ENCODE data around the gene C17orf113. TPM values are rescaled to one million over a fixed set of nuclear protein-coding genes. Genes with fewer than 3 reads are reported as not detected.
A peak's percentile ranks its signal among the peaks of the same experiment; 100 is the strongest.

Gene C17orf113
- total and polyA plus RNA-seq, 2 of the 4 experiments (the other 2 are of a cell fraction) = under 0.01 to 0.03 TPM

- Histone ChIP-seq H3K27me3 (ENCODE audit: control insufficient read depth, insufficient read depth, low read length) (no peaks in the 10 kb centered on the region), H2AFZ (replicated peaks; ENCODE audit: low read length, poor library complexity) (no peak overlapping the region), H3K56ac (ENCODE audit: extremely low read depth, insufficient read depth, low read length) (no peak overlapping the region), H3K4me2 (ENCODE audit: low read depth, low read length) (no peak overlapping the region), H3K14ac (replicated peaks; ENCODE audit: low read depth, low read length) (no peak overlapping the region), H3K4ac (ENCODE audit: low read depth, low read length) (no peak overlapping the region), H2BK20ac (ENCODE audit: low read depth, low read length) (no peak overlapping the region), H3K79me1 (ENCODE audit: low read depth in 1 of 2, low read length in 2 of 2) (peaks cover 37 to 74% of the 10 kb centered on the region in 2 experiments), H3K9ac (ENCODE audit: low read depth, low read length) (no peak overlapping the region), H3K23ac (ENCODE audit: low read depth, low read length) (no peak overlapping the region), H2BK5ac (ENCODE audit: low read depth, low read length, poor library complexity, severe bottlenecking) (no peak overlapping the region), H3K36me3 (ENCODE audit: control insufficient read depth, insufficient read depth, low read length) (peaks cover 49% of the 10 kb centered on the region), H4K5ac (ENCODE audit: low read depth, low read length) (no peak overlapping the region), H4K91ac (ENCODE audit: insufficient read depth, low read depth, low read length) (no peak overlapping the region), H3K4me1 (ENCODE audit: control insufficient read depth, insufficient read depth, low read length) (peaks cover 9% of the 10 kb centered on the region), H2AK5ac (ENCODE audit: low read depth, low read length) (no peak overlapping the region), H3K27ac (ENCODE audit: insufficient read depth, low read length) (no peak overlapping the region), H2BK15ac (ENCODE audit: low read depth, low read length) (no peak overlapping the region), H3K9me3 (ENCODE audit: control insufficient read depth, insufficient read depth, low read length) (no peaks in the 10 kb centered on the region), H4K8ac (ENCODE audit: low read depth in 2 of 2, low read length in 2 of 2) (no peak overlapping the region), H3K9me1 (ENCODE audit: insufficient read depth, low read length) (peaks cover 16% of the 10 kb centered on the region), H3K18ac (ENCODE audit: low read depth, low read length) (no peak overlapping the region), H3K4me3 (ENCODE audit: insufficient read depth, low read depth, low read length) (no peak overlapping the region), H2AK9ac (replicated peaks; ENCODE audit: low read depth, low read length, poor library complexity) (no peak overlapping the region), H2BK120ac (ENCODE audit: low read depth, low read length) (no peak overlapping the region), H4K20me1 (ENCODE audit: insufficient read depth, low read length) (peaks cover 27% of the 10 kb centered on the region)
- DNase-seq (no peak), ATAC-seq (ENCODE audit: low read depth) (no peak)
- peak; percentile 86 for TF ChIP-seq MAFK (IDR thresholded peaks at IDR 0.05; ENCODE audit: low read depth, low read length)
- no peak for TF ChIP-seq RCOR1 (IDR thresholded peaks at IDR 0.05; ENCODE audit: insufficient replicate concordance, low read length)
- 50% methylated on average over 1 of the region's 2 CpGs; no CpG with 5 or more reads in 1 of the 2 experiments for WGBS, 2 experiments (ENCODE audit: extremely low coverage in 2 of 2, insufficient read length in 1 of 2)
- ChIA-PET POLR2A (ENCODE audit: unreplicated experiment) (no interaction called here), CTCF (no interaction called here)
- dilution Hi-C loops (cut with HindIII; ENCODE audit: low sequenced_read_pairs, unreplicated experiment) = no loop called here
- in situ Hi-C loops (cut with MboI; ENCODE audit: low sequenced_read_pairs) = no loop called here
- no TSS peak for BruUV-seq (replicated peaks)
- intact Hi-C loops (cut with micrococcal nuclease) = no loop called here
Measured at GRCh38 chr17:41998497-41998896, 51.9 kb downstream of the C17orf113 start.

All from IMR-90 (cell line).